CD4-positive, alpha-beta T cell treated with Interleukin-4 for 1 hour (primary cell): ENCODE measurements around the gene BTBD10.

ENCODE experiments used
- DNase-seq, 2 donors: peaks; one replicate each; pipeline ENCODE4 v3.0.0-alpha.2; 2020 to 2022

Gene BTBD10

GRCh38 chr11:13462901-13463778 lies at the start of gene BTBD10:
BTBD10 (minus strand) TSS chr11:13463222; CDS start chr11:13445124, 18,098 bp downstream.
- DNase-seq = peak; percentile 95

- no peak for DNase-seq
Observed at GRCh38 chr11:13503393-13503792, 40.4 kb upstream of the BTBD10 start.

- DNase-seq = no peak
Observed at GRCh38 chr11:13502492-13502891, 39.5 kb upstream of the BTBD10 start.

GRCh38 chr11:13495929-13496328 lies 32.9 kb upstream of the BTBD10 start, which contains the start of gene PTH:
PTH (minus strand) TSS chr11:13495997; CDS start chr11:13492855, 3,142 bp downstream.
- DNase-seq = no peak

GRCh38 chr11:13494051-13494450 lies 31.0 kb upstream of the BTBD10 start:
- no peak for DNase-seq

GRCh38 chr11:13487661-13488030 lies 24.6 kb upstream of the BTBD10 start:
- peak; percentile 20 to 49 for DNase-seq

GRCh38 chr11:13486926-13487660 lies 24.1 kb upstream of the BTBD10 start:
- peak; percentile 68 to 76 for DNase-seq

- no peak for DNase-seq
Observed at GRCh38 chr11:13480198-13480597, 17.2 kb upstream of the BTBD10 start.

GRCh38 chr11:13479688-13480087 lies 16.7 kb upstream of the BTBD10 start:
- no peak for DNase-seq

- DNase-seq = no peak
Observed at GRCh38 chr11:13475091-13475490, 12.1 kb upstream of the BTBD10 start.

GRCh38 chr11:13473013-13473722 lies 10.1 kb upstream of the BTBD10 start:
- no peak for DNase-seq

GRCh38 chr11:13468750-13469149 lies 5.7 kb upstream of the BTBD10 start:
- DNase-seq = no peak

- DNase-seq = peak in 1 of 2 donors; percentile 48
Observed at GRCh38 chr11:13465909-13466371, 2.9 kb upstream of the BTBD10 start.

GRCh38 chr11:13463779-13464290 lies 813 bp upstream of the BTBD10 start:
- DNase-seq = no peak

GRCh38 chr11:13462311-13462900 lies 616 bp downstream of the BTBD10 start:
- peak; percentile 30 to 56 for DNase-seq

- DNase-seq = no peak
Observed at GRCh38 chr11:13461291-13461690, 1.7 kb downstream of the BTBD10 start.

- no peak for DNase-seq
Observed at GRCh38 chr11:13450832-13451397, 12.1 kb downstream of the BTBD10 start.

- no peak for DNase-seq
Observed at GRCh38 chr11:13449522-13449921, 13.5 kb downstream of the BTBD10 start.

GRCh38 chr11:13448876-13449275 lies 14.1 kb downstream of the BTBD10 start:
- DNase-seq = no peak

GRCh38 chr11:13446444-13446843 lies 16.6 kb downstream of the BTBD10 start:
- DNase-seq = no peak

- no peak for DNase-seq
Observed at GRCh38 chr11:13445588-13445987, 17.4 kb downstream of the BTBD10 start.
